Epithelial cell of proximal tubule (primary cell): ENCODE measurements around the gene YJU2. TPM values are rescaled to one million over a fixed set of nuclear protein-coding genes. Genes with fewer than 3 reads are reported as not detected.

Source experiments
- DNase-seq: peaks from one replicate; pipeline ENCODE4 v3.0.0-alpha.2; 2011; ENCODE audit warnings: low read depth
- H3K4me3 ChIP-seq: 2 replicates; pipeline ENCODE4 v1.5.1; 2011; ENCODE audit warnings: low read depth, mild to moderate bottlenecking, low read length
- CTCF ChIP-seq: conservative IDR thresholded peaks from 2 replicates; pipeline ENCODE4 v1.5.1; 2012; ENCODE audit warnings: low read depth, mild to moderate bottlenecking, low read length
- total RNA-seq: library from RNA; depleted of rRNA; stranded (reverse); fragments of >200 nt; gene quantifications from 2 replicates; pipeline ENCODE4 v1.2.3, GENCODE V29; 2015

YJU2 gene
- total RNA-seq, 1 donor from 2014 or later: 34.3 TPM

- no peak for DNase-seq
- no peak overlapping the region for H3K4me3 ChIP-seq
- TF ChIP-seq CTCF: no peak
Measured at GRCh38 chr19:4201798-4202197, 45.1 kb upstream of the YJU2 start.

GRCh38 chr19:4206818-4207484 lies 39.9 kb upstream of the YJU2 start:
- no peak overlapping the region for H3K4me3 ChIP-seq
- TF ChIP-seq CTCF: peak; percentile 28
- no peak for DNase-seq

GRCh38 chr19:4208385-4209094 lies 38.3 kb upstream of the YJU2 start:
- TF ChIP-seq CTCF: peak; percentile 65
- DNase-seq: no peak

GRCh38 chr19:4210166-4210731 lies 36.6 kb upstream of the YJU2 start:
- no peak for TF ChIP-seq CTCF
- DNase-seq: no peak
- H3K4me3 ChIP-seq: no peak overlapping the region

More at GRCh38 chr19:4208385-4209094, 38.3 kb upstream of the YJU2 start:
- H3K4me3 ChIP-seq: no peak overlapping the region

- H3K4me3 ChIP-seq: no peak overlapping the region
- no peak for TF ChIP-seq CTCF
- DNase-seq: no peak
Measured at GRCh38 chr19:4213116-4213515, 33.8 kb upstream of the YJU2 start.

- DNase-seq: no peak
- no peak overlapping the region for H3K4me3 ChIP-seq
- TF ChIP-seq CTCF: no peak
Measured at GRCh38 chr19:4215807-4216206, 31.1 kb upstream of the YJU2 start.
